Measurements from ENCODE around the gene SORCS1. TPM values are rescaled to one million over a fixed set of nuclear protein-coding genes. Genes with fewer than 3 reads are reported as not detected.
A peak's percentile ranks its signal among the peaks of the same experiment; 100 is the strongest.

The SORCS1 gene
- total RNA-seq, 1 donor from 2014 or later, result 2.9 TPM

DNA sequence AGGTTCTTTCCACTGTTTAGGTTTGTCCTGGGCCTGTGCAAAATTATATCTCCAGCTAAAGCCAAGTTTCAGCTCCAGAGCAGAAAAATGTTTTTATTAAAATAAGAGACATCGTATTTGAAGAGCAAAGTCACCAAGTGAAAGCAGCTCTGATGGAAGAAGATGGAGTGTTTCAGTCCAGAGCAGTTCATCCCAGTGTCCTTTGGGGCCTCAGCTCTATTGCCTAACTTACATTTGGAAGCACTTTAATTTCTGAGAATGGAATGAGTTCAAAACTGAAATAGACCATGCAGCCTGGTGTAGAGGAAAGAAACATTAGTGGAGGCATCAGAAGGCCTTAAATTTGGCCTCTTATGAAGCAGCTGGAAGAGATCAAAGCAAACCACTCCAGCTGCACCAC, 545.2 kb downstream of the SORCS1 start:
- intact Hi-C loops (cut with DNase I), result no loop called here

DNA sequence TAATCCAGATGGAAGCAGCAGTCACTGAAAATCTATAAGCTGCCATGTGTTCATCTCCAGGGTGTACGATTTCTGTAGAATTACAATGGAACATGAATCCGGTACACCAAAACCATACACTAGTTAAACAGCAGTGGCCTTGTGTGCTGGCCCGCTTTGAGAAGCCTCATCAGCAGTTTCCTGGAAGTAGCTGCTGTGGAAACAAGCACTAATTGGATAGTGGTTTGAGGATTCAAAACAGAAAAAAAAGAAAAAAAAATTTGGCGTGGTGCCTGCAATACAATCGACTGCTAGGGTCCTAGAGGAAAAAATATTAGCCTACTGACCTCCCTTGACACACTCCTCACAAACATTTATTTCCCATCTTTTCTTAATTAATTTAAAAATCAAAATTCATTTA, 545.9 kb downstream of the SORCS1 start:
- intact Hi-C loops (cut with DNase I), result no loop called here
- ATAC-seq (no peak), DNase-seq (ENCODE audit: missing footprints) (no peak)

More for the DNA sequence above, 545.2 kb downstream of the SORCS1 start:
- DNase-seq (ENCODE audit: missing footprints) (no peak), ATAC-seq (peak; percentile 80)

DNA sequence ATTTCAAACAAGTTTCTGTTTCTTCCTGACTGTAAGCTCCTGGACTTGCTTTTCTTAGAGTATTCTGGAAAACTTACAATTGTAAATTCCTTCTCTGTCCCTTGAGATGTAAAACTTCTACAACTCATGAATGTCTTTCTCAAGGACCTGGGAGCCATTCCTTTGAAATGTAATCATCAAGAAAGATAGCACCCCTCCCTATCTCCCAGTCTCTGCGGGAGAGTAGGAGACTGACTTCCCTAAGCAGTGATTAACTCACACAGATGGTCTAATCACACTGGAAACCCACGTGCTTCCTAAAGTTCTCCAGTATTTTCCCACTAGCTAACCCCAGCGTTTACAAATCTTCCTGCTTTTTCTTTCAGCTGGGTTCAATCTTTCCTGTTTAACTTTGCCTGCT, 549.4 kb downstream of the SORCS1 start:
- ATAC-seq, result peak; percentile 24
- DNase-seq (ENCODE audit: missing footprints), result no peak
- intact Hi-C loops (cut with DNase I), result no loop called here

DNA sequence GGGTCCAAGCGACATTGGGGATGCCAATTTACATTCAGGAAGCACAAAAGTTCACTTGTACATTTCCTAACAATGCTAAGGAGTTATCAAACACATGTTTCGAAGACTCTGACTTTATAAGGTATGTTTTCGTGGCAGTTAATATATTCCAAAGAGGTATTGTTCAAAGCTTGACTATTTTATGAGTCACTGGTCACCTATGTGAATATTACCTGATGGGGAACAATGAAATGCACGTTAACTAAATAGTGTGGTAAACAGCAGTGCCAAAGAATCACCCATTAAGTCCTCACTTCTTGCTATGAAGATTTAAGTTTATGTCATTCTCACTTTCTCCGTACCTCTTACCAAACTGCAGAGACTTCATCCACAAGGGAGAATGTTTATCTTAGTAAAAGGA, 550.2 kb downstream of the SORCS1 start:
- intact Hi-C loops (cut with DNase I), result no loop called here
- DNase-seq (ENCODE audit: missing footprints), result no peak
- no peak for ATAC-seq

DNA sequence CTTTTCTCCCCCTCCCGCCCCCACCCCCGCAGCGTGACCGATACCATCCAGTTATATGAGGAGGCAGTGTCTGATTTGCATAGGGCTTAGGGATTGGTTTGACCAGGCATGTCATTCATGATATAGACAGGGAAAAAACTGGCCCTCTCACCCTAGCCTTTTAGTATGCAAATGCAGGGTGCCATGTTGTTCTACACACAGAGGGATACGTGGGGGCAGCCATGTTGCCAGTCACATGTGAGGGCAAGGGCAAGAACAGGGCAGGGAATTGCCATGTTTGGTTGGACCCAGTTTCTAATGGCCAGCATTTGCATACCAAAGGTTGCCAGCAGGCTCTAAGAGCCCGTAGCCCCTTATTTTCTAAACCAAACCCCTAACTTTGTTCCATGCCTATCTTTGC, 552.1 kb downstream of the SORCS1 start:
- no peak for DNase-seq (ENCODE audit: missing footprints)
- ATAC-seq, result no peak
- intact Hi-C loops (cut with DNase I), result no loop called here

DNA sequence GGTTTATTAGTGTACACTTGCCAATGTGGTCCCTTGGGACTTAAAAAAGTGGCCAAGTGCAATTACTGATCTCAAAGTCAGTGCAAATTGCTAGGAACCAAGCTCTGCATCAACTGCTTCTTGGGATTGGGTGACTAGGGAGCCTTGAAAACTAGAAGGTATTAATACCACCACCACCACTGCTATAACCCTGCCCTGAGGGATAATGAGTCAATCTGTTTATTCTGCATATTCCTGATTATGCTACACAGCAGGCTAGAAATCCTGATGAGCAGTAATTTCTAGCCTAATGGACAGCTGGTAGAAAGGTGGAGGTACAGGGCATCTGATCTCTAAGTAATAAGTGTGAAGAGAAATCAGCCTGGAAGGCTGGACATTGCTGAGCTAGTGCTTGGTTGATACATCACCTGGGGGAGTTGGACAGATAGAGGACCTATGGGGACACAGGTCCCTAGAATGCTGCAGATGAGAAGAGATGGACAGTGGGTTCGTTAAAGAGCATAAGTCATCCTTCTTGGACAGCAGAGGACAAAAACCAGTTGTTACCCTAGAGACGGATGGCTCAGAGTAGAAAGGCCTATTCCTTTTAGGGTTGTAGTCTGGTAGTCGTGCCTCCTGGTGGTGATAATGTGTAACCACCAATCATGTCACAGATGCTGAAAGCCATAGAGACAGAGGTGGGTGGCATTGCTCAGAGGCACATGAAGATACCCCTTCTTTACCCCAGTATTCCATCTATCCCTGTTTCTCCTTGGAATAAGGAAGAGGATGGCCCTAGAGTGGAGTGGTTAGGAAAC, 554.8 kb downstream of the SORCS1 start:
- ATAC-seq (no peak), DNase-seq (ENCODE audit: missing footprints) (no peak)
- intact Hi-C loops (cut with DNase I), result no loop called here

DNA sequence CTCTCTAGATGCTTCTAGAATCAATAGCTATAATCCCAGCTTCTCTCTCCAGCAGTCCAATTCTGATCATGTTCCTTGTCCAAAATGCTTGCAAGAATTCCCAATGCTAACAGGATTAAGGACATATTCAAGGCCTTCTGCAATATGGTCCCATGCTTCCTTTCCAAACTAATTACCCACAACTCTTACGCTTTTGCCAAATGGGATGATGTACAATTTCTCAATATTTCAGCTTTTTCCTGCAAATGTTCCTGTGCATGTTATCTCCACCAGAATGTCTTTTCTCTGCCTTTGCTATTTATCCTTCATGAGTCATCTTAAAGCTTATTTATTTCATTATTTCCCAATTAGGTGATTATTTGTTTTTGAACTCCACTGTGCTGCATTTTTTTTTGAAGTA, 556.4 kb downstream of the SORCS1 start:
- ATAC-seq (no peak), DNase-seq (ENCODE audit: missing footprints) (no peak)
- intact Hi-C loops (cut with DNase I), result no loop called here

DNA sequence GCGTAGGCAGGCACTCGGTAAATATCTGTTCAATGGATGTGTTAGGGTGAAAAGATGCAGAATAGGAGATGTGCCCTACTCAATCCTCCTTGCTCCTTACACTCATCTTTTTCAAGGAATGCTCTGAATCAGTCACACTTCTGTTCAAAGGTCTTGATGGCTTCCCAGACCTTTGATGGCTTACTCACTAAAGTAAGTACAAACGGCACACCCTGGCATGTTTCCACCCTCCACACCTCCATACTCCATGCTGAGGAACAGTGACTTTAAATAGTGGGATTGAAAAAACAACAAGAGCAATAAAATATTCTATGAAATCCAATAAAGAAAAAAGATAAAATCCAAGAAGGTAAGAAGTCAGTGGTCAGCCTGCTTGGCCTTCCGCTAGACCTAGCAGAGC, 569.2 kb downstream of the SORCS1 start:
- intact Hi-C loops (cut with DNase I), result no loop called here
- ATAC-seq (no peak), DNase-seq (ENCODE audit: missing footprints) (no peak)

DNA sequence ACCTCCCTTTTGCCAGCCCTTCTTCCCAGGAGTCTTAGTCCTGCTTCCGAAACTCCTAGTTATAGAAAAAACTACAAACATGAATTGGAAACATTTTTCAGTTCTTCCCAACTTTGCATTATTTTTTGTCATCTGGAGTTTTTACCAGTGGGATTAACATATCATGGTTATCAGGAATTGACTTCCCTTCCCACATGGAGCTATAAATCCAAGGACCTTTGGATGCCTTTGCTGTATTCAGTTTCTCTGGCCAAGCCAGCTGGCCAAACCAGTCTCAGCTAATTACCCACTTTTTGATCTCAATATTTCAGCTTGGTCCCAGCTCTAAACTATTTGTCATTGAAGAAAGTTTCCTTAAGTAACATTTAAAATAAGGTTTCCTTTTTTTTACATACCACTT, 570.6 kb downstream of the SORCS1 start:
- intact Hi-C loops (cut with DNase I), result no loop called here
- no peak for DNase-seq (ENCODE audit: missing footprints)
- ATAC-seq, result no peak

DNA sequence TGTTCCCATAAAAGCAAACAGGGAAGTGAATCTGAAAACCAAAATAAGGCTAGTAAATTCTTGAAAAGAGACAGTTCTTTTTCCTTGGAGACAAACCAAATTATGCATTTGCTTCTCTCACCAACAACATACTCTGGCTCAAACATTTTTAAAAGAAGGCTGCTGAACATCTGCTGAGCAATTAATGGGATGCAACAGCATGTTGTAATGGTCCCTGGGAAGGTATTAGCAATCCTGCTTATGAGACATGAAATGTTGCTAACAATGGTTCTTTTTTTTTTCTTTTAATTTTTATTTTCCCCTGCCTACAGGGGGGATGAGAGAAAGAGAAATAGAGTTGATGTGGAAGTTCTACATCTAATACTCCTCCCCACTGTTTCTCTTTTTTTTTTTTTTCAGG, 572.1 kb downstream of the SORCS1 start:
- intact Hi-C loops (cut with DNase I), result no loop called here
- ATAC-seq, result no peak
- no peak for DNase-seq (ENCODE audit: missing footprints)

DNA sequence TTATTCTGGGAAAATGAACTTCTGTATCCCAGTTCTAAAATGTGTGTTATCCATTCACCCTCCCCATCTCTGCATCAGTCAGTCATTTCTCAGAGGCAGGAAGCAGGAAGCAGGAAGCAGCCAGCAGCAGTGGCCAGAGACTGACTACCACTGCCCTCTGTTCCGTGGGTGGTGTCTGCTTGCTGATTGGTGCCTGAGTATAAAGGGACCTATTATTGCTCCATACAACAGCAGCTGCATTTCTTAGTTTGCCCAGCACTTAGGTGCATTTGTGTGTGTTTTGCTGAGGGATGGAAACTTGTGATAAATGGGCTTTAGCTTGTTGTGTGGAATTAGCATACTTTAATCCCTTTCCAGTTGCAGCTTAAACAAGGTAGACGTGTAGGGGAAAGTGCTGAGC, 582.2 kb downstream of the SORCS1 start:
- ATAC-seq, result no peak
- intact Hi-C loops (cut with DNase I), result no loop called here
- no peak for DNase-seq (ENCODE audit: missing footprints)

DNA sequence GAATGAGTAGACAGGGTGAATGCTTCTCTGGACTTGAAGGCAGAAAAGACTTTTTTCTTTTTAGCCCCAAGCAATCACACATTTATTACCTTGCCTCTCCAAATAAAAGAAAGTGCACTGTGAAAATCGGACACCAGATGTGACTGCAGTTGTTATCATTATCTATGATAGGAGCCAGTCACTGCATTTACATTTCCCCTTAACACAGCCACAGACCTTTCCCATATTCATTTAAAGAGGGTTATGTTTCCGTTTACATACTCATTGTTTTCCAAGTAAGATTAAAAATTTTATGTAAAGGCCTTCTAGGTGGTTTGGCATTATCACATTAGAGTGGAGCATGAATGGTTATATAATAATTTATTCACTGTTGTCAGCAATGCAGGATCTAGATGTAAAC, 586.8 kb downstream of the SORCS1 start:
- intact Hi-C loops (cut with DNase I), result loop anchor here (10.0 kb wide), 2 partner anchors 183 to 623 kb away; no protein-coding TSS in a partner anchor
- ATAC-seq (no peak), DNase-seq (ENCODE audit: missing footprints) (no peak)

DNA sequence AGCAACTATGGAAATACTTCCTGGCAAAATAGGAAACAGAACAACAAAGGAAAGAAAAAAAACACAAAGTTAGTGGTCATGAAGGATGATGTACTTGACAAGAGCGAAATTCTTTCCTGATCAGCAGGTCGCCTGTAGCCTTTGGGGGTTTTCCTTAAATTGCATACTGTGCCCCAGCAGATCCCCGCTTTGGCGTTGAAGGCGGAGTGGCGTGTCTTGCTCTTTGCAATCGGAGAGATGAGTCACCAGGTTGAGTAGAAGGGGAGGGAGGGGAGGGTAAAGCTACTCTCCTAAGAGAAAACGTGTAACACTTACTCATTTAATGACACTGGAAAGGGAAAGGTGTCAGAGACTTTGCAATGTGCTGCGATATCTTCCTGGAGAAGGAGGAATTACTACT, 587.2 kb downstream of the SORCS1 start:
- ATAC-seq (no peak), DNase-seq (ENCODE audit: missing footprints) (no peak)
- intact Hi-C loops (cut with DNase I), result loop anchor here (10.0 kb wide), 2 partner anchors 182 to 622 kb away; no protein-coding TSS in a partner anchor

DNA sequence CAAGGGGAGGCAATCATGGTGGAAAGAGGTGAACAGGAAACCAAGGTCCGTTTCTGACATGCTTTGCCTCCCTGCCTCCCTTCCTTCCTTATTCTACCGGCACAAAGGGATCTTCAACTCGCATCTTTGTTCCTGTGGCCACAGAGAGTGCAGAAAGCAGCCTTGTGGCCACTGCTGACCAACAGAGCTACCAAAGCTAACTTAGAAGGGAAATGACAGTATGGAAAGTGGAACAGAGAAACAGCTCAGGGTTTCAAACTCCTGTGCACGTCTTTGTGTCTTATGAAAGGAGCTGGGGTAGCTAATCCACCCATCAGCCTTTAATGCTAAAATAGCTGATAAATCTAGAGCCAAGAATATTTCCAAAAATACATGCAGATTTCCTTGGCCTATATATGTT, 588.0 kb downstream of the SORCS1 start:
- ATAC-seq, result no peak
- no peak for DNase-seq (ENCODE audit: missing footprints)
- intact Hi-C loops (cut with DNase I), result loop anchor here (10.0 kb wide), 2 partner anchors 182 to 622 kb away; no protein-coding TSS in a partner anchor

DNA sequence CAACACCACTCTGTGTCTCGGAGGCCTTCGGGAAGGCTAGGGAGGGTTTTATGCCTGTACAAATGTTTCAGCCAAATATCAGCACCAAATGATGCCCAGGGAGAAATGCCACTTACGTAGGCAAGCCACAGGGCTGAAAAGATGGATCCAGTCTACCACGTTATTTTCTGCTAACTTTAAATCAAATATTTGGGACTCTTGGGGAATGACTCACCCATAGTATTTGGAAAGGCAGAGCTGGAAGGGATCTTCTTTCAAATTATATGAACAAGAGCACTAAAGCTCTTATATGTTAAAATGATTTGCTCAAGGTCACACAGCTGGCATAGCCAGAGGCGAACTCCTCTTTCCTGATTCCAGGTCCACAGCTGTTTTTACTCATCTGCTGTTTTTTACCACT, 591.4 kb downstream of the SORCS1 start:
- ATAC-seq (no peak), DNase-seq (ENCODE audit: missing footprints) (no peak)
- intact Hi-C loops (cut with DNase I), result loop anchor here (10.0 kb wide), 2 partner anchors 178 to 618 kb away; no protein-coding TSS in a partner anchor

DNA sequence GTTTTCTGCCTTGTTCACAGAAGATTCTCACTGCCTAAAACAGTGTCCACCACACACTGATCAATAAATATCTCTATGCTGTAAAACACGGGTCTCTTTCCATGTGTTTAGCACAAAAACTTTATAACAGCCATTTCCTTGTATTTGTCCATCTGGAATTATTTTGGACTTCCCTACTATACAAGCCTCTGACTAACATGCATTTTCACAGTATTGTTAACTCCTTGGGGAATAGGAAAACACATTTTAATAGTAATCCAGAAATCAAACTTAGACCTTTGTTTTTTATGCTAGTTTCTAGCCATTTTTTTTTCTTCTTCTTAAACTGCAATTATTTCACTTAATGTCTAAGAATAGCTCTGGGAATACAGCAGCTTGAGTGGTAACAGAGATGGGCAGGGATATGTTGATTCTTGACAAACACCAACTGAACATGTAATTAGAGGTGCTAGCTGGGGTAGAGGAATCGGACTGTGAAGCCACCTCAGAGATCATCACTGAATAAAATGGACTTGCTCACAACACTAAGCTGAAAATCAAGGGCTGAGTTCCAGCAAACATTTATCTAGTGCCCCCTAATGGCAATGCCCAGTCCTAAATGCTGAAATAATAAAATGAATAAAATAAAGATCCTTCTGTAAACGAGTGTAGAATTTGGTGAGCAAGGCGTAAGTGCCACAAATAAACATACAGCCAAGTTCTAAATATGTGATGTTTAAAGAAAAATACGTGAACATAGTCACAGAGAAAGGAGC, 593.1 kb downstream of the SORCS1 start:
- ATAC-seq, result no peak
- intact Hi-C loops (cut with DNase I), result loop anchor here (10.0 kb wide), 2 partner anchors 177 to 617 kb away; no protein-coding TSS in a partner anchor
- DNase-seq (ENCODE audit: missing footprints), result no peak

DNA sequence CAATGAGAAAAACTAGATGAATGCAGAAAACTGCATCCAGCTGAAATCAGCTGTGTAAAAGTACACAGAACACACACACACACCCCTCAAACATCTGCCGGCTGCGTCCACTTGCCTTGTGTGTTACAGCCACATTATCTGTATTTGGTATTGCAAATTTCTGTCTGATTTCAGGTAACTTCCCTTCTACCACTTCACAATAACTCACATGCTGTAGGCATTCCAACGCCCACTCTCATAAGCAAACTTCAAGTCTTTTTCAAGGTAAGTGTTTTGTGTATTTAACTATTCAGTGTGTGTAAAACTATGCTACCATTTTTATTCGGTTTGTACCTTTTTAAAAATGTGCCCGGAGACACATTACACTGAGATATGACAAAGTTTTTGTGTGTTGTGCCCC, 594.2 kb downstream of the SORCS1 start:
- intact Hi-C loops (cut with DNase I), result loop anchor here (10.0 kb wide), 2 partner anchors 175 to 615 kb away; no protein-coding TSS in a partner anchor
- no peak for ATAC-seq

DNA sequence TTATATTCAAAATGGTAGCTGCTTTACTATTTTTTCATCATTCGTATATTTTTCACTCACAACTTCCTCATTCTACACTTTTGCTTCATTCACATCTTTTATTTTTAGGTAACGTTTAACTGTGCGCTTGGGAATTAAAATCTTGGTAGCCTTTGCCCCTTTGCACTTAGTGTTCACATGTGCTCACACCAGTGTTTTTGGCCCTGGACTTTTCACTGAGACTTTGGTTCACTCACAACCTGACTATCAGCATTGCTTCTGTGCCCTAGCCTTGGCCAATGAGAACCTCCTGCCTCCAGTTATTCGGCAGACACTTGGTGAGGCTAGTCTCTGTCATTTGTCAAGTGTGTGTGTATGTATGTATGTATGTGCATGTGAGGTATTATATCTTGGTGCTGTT, 596.9 kb downstream of the SORCS1 start:
- intact Hi-C loops (cut with DNase I), result no loop called here
- no peak for DNase-seq (ENCODE audit: missing footprints)
- no peak for ATAC-seq

More for the DNA sequence above, 594.2 kb downstream of the SORCS1 start:
- DNase-seq (ENCODE audit: missing footprints), result no peak

DNA sequence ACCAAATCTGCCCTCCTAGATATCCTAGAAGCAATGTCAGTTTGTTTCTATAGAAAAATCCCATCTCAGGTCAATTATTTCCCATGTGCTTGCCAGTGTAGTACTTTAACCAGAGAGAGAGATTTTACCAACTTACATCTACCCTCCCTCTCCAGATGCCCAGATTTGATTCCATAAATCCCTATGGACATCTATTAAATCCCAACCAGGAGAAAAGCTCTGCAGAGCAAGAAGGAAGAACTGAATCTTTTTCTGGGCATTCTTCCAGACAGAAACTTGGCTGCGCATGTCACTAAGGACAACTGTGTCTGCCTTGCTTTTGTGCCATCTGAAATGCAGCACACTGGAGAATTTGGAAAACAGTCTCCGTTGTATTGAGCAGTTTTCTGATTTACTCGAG, 597.6 kb downstream of the SORCS1 start:
- DNase-seq (ENCODE audit: missing footprints) (no peak), ATAC-seq (peak; percentile 56)
- intact Hi-C loops (cut with DNase I), result no loop called here

DNA sequence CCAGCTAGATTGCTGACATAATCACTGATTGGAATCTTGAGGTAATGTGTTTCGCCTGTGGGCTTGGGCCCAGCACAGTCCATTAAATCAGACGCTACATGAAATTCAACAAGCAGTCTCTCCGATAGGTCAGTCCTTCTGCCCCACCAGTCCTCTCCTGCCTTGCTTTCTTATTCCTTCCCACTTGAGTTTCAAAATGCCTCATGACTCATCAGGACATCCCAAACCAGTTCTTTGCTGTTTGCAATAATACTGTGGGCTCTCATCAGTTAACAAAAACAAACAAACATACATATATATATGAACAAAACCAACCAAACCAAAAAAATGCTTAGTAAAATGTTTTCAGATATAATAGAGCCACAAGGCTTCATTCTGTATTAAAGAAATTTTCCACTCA, 599.0 kb downstream of the SORCS1 start:
- no peak for DNase-seq (ENCODE audit: missing footprints)
- intact Hi-C loops (cut with DNase I), result no loop called here

More for the DNA sequence above, 599.0 kb downstream of the SORCS1 start:
- no peak for ATAC-seq
